ENCODE data around the gene FLT4. TPM values are rescaled to one million over a fixed set of nuclear protein-coding genes. Genes with fewer than 3 reads are reported as not detected.
"Not testable (repeated sequence)": the region's sequence is repeated elsewhere in the genome, so short reads cannot be mapped to it uniquely, and the experiment has no call there.

Gene FLT4
- total and polyA plus RNA-seq, 2 experiments from 2014 or later, result 3.9 to 9.0 TPM

DNA sequence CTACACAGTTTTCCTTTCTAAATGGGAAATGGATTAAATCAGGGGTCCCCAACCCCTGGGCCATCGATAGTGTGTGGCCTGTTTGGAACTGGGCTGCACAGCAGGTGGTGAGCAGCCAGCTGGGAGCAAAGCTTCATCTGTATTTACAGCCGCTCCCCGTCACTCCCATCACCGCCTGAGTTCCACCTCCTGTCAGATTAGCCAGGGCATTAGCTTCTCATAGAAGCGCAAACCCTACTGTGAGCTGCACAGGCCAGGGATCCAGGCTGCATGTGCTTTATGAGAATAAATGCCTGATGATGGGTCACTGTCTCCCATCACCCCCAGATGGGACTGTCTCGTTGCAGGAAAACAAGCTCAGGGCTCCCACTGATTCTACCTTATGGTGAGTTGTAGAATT, 41.2 kb upstream of the FLT4 start:
- no peak overlapping the region for H3K27ac ChIP-seq
- no peak overlapping the region for H3K4me3 ChIP-seq
- no peaks in the 10 kb centered on the region for H3K9me3 ChIP-seq (ENCODE audit: low read depth)
- no peaks in the 10 kb centered on the region for H3K36me3 ChIP-seq
- TF ChIP-seq, protein P1, sequence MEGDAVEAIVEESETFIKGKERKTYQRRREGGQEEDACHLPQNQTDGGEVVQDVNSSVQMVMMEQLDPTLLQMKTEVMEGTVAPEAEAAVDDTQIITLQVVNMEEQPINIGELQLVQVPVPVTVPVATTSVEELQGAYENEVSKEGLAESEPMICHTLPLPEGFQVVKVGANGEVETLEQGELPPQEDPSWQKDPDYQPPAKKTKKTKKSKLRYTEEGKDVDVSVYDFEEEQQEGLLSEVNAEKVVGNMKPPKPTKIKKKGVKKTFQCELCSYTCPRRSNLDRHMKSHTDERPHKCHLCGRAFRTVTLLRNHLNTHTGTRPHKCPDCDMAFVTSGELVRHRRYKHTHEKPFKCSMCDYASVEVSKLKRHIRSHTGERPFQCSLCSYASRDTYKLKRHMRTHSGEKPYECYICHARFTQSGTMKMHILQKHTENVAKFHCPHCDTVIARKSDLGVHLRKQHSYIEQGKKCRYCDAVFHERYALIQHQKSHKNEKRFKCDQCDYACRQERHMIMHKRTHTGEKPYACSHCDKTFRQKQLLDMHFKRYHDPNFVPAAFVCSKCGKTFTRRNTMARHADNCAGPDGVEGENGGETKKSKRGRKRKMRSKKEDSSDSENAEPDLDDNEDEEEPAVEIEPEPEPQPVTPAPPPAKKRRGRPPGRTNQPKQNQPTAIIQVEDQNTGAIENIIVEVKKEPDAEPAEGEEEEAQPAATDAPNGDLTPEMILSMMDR (IDR thresholded peaks at IDR 0.05; ENCODE audit: low read depth, low read length), result no peak
- H3K4me1 ChIP-seq (ENCODE audit: low read depth), result no peaks in the 10 kb centered on the region
- no peak for DNase-seq (ENCODE audit: low read depth in 1 of 2, low spot score in 1 of 2)
- H3K27me3 ChIP-seq, result no peaks in the 10 kb centered on the region

- Histone ChIP-seq H3K4me3 (no peak overlapping the region), H3K9me3 (ENCODE audit: low read depth) (no peaks in the 10 kb centered on the region), H3K27me3 (no peaks in the 10 kb centered on the region), H3K4me1 (ENCODE audit: low read depth) (no peaks in the 10 kb centered on the region), H3K36me3 (no peaks in the 10 kb centered on the region), H3K27ac (no peak overlapping the region)
- no peak for DNase-seq (ENCODE audit: low read depth in 1 of 2, low spot score in 1 of 2)
- TF ChIP-seq, protein P1 (IDR thresholded peaks at IDR 0.05; ENCODE audit: low read depth, low read length), result no peak
Measured at GRCh38 chr5:180689775-180690174, 40.4 kb upstream of the FLT4 start.

GRCh38 chr5:180689071-180689694, 39.8 kb upstream of the FLT4 start:
- H3K36me3 ChIP-seq, result no peaks in the 10 kb centered on the region
- H3K27ac ChIP-seq, result no peak overlapping the region
- TF ChIP-seq, protein P1 (IDR thresholded peaks at IDR 0.05; ENCODE audit: low read depth, low read length), result no peak
- H3K4me1 ChIP-seq (ENCODE audit: low read depth), result no peaks in the 10 kb centered on the region
- no peaks in the 10 kb centered on the region for H3K27me3 ChIP-seq
- DNase-seq (ENCODE audit: low read depth in 1 of 2, low spot score in 1 of 2), result no peak
- no peaks in the 10 kb centered on the region for H3K9me3 ChIP-seq (ENCODE audit: low read depth)
- no peak overlapping the region for H3K4me3 ChIP-seq

- no peaks in the 10 kb centered on the region for H3K36me3 ChIP-seq
- no peaks in the 10 kb centered on the region for H3K9me3 ChIP-seq (ENCODE audit: low read depth)
- no peaks in the 10 kb centered on the region for H3K4me1 ChIP-seq (ENCODE audit: low read depth)
- H3K27ac ChIP-seq, result no peak overlapping the region
- TF ChIP-seq, protein P1 (IDR thresholded peaks at IDR 0.05; ENCODE audit: low read depth, low read length), result no peak
- H3K4me3 ChIP-seq, result no peak overlapping the region
- no peaks in the 10 kb centered on the region for H3K27me3 ChIP-seq
- no peak for DNase-seq (ENCODE audit: low read depth in 1 of 2, low spot score in 1 of 2)
Measured at GRCh38 chr5:180688330-180689070, 39.1 kb upstream of the FLT4 start.

DNA sequence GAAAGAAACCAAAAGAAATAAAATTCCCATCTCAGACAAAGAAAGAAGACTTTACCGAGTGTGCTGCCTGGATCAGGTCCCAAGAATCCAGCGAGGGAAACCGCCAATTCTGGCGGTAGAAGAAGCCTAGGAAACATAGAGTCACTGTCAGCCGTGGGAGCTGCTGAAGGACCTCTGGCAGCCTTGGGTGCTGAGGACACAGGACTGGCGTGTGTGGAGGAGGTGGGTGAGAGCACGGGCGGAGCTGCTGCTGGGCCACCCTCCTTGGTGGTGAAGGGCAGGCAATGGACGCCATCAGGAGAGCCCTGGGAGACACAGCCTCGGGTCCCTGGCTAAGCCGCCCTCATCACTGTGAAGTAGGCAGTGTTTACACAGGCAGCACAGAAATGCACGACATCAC, 37.4 kb upstream of the FLT4 start:
- not testable (repeated sequence) for H3K36me3 ChIP-seq; H3K9me3 ChIP-seq (ENCODE audit: low read depth); H3K4me1 ChIP-seq (ENCODE audit: low read depth); H3K27ac ChIP-seq; H3K4me3 ChIP-seq; H3K27me3 ChIP-seq; DNase-seq (ENCODE audit: low read depth in 1 of 2, low spot score in 1 of 2)

- Histone ChIP-seq H3K27ac (no peak overlapping the region), H3K4me3 (no peak overlapping the region), H3K27me3 (no peaks in the 10 kb centered on the region), H3K9me3 (ENCODE audit: low read depth) (no peaks in the 10 kb centered on the region), H3K36me3 (no peaks in the 10 kb centered on the region), H3K4me1 (ENCODE audit: low read depth) (no peaks in the 10 kb centered on the region)
- TF ChIP-seq, protein P1 (IDR thresholded peaks at IDR 0.05; ENCODE audit: low read depth, low read length), result no peak
- no peak for DNase-seq (ENCODE audit: low read depth in 1 of 2, low spot score in 1 of 2)
Measured at GRCh38 chr5:180684623-180685161, 35.3 kb upstream of the FLT4 start.
